HepG2 (cell line): ENCODE results near the gene FAIM2.

Experiments
- DPF2 ChIP-seq: sonication (generic); formaldehyde crosslinking; IDR thresholded peaks from 2 replicates; pipeline ENCODE4 v1.4.0; 2020; ENCODE audit warnings: mild to moderate bottlenecking, low read depth, missing genetic modification reagents, borderline replicate concordance
- ETV5 ChIP-seq: IDR thresholded peaks from 2 replicates; pipeline ENCODE4 v1.6.1; 2018; ENCODE audit warnings: missing biosample characterization, missing genetic modification reagents, inconsistent platforms, borderline replicate concordance
- MBNL3 ChIP-seq: fragments of 250-450 bp; sonication (Bioruptor Pico); conservative IDR thresholded peaks from 2 replicates; pipeline ENCODE4 v1.8.0; 2022; ENCODE audit warnings: mild to moderate bottlenecking, inconsistent platforms
- SMAD1 ChIP-seq: sonication (generic); formaldehyde crosslinking; IDR thresholded peaks from 2 replicates; pipeline ENCODE4 v1.4.0; 2020; ENCODE audit warnings: missing genetic modification reagents, low read depth, mild to moderate bottlenecking, borderline replicate concordance
- ZNF543 ChIP-seq: sonication (generic); formaldehyde crosslinking; IDR thresholded peaks from 2 replicates; pipeline ENCODE4 v1.4.0; 2020; ENCODE audit warnings: mild to moderate bottlenecking, missing genetic modification reagents
- ZNF597 ChIP-seq: sonication (generic); formaldehyde crosslinking; IDR thresholded peaks from 2 replicates; pipeline ENCODE4 v1.5.0; 2020; ENCODE audit warnings: missing genetic modification reagents
- TF ChIP-seq, protein P1 (sequence below): sonication (generic); formaldehyde crosslinking; IDR thresholded peaks from 2 replicates; pipeline ENCODE4 v1.5.0; 2020; ENCODE audit warnings: mild to moderate bottlenecking, missing genetic modification reagents, moderate library complexity

DNA sequence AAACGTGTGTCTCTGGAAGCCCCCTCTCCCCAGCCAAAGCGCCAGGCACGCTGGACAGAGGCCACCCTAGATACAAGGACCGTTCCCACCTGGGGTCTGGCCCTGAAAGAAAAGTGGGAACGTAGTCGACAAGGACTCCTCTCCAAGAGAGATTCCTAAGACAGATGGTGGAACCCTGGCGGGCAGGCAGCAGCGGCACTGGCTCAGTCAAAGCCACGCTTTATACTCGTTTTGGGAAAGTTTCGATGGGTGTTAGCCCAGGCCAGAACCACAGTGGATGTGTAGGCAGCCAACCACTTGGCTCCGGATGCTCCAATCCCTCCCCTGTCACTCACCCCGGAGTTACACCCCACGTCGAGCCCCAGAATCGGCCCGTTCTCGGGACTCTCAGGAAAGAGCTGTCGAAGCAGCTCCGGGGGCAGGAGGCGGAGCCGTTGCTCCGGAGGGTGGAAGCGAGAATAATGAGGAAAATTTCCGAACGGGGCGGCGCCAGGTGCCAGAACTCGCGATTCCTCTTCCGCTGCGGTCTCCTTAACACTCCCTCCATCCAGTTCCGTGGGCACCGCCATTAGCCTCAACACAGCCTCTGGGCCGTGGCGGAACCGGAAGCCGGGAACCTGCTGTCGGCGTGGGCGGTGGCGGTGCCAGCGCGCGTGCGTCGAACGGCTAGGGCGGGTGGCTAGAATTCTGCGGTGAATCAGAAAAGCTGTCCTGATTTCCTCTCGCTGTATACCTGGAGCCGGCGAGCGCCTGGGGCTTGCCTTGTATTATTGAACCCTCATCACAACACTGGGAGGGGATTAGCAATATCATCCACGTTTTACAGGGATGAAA, 61.0 kb downstream of the FAIM2 start, which contains the start of gene BCDIN3D:
- TF ChIP-seq ZNF597 (CRISPR knock-in tag): no peak
- peak; percentile 55; the same call in 1 of the 2 replicates for TF ChIP-seq ZNF543 (CRISPR knock-in tag)
- TF ChIP-seq SMAD1 (CRISPR knock-in tag): no peak
- TF ChIP-seq, protein P1, sequence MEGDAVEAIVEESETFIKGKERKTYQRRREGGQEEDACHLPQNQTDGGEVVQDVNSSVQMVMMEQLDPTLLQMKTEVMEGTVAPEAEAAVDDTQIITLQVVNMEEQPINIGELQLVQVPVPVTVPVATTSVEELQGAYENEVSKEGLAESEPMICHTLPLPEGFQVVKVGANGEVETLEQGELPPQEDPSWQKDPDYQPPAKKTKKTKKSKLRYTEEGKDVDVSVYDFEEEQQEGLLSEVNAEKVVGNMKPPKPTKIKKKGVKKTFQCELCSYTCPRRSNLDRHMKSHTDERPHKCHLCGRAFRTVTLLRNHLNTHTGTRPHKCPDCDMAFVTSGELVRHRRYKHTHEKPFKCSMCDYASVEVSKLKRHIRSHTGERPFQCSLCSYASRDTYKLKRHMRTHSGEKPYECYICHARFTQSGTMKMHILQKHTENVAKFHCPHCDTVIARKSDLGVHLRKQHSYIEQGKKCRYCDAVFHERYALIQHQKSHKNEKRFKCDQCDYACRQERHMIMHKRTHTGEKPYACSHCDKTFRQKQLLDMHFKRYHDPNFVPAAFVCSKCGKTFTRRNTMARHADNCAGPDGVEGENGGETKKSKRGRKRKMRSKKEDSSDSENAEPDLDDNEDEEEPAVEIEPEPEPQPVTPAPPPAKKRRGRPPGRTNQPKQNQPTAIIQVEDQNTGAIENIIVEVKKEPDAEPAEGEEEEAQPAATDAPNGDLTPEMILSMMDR (CRISPR knock-in tag): no peak
- no peak for TF ChIP-seq DPF2 (CRISPR knock-in tag)
- no peak for TF ChIP-seq MBNL3
- peak; percentile 88 for TF ChIP-seq ETV5
